ENCODE data around the gene TMCO1. TPM values are rescaled to one million over a fixed set of nuclear protein-coding genes. Genes with fewer than 3 reads are reported as not detected.

The TMCO1 gene
- polyA plus RNA-seq, 1 of the 3 experiments (the other 2 are of a cell fraction) = 54.4 TPM

DNA sequence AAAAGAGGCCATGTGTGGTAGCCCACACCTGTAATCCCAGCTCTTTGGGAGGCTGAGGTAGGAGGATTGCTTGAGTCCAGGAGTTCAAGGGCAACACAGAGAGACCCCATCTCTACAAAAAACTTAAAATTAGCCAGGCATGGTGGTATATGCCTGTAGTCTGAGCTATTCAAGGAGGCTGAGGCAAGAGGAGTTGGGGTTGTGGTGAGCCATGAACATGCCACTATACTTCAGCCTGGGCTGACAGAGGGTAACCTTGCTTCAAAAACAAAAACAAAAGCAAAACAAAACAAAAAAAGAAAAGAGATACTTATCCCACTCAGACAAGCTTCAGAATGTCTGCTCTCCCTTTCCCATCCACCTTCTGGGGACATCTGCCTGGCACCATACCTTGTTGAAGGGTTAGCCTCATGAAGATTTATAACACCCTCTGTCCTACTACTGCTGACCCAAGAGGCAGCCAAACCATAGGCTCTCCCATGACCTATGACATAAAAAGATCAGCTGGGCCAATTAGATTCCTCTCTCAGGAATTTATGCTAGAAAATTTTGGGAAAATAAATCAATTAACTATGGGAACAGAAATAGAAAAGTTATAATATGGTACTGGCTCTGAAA lies 13.2 kb downstream of the TMCO1 start (continued):
- TF ChIP-seq MXI1 (IDR thresholded peaks at IDR 0.05; ENCODE audit: low read depth, low read length) = no peak

DNA sequence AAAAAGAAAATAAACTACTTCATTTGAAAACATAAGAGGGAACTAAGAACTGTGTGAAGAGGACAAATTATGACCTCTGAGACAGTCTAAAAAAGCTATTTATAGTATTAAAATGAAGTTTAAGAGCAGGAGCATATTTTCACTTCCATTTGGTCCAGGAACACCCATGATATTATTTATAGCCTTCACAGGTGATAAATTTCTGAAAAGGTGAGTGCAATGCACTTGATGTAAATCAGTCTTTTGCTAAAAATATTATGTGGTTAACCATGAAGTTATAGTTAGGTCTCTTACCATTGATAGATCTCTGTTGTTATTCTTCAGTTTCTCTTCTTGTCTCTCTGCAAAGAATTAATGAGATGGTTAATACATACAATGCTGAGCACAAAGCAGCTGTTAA lies 14.7 kb downstream of the TMCO1 start:
- Histone ChIP-seq H3K36me3 (replicated peaks in 1 of 2; ENCODE audit: control insufficient read depth in 1 of 2, insufficient read depth in 2 of 2, low read length in 1 of 2) (peaks cover 51 to 79% of the 10 kb centered on the region in 2 experiments), H4K20me1 (ENCODE audit: insufficient read depth) (no peaks in the 10 kb centered on the region), H3F3A (replicated peaks; ENCODE audit: insufficient read depth) (peaks cover 2% of the 10 kb centered on the region), H3K4me2 (no peak overlapping the region), H2AFZ (ENCODE audit: low read depth) (no peak overlapping the region; the same call in 1 of the 2 replicates), H3K79me2 (ENCODE audit: insufficient read depth) (peaks cover 25% of the 10 kb centered on the region), H3K4me3 (ENCODE audit: low read depth in 2 of 2, low read length in 1 of 2) (no peak overlapping the region), H3K9me3 (no peaks in the 10 kb centered on the region), H3K27me3 (ENCODE audit: insufficient read depth) (no peaks in the 10 kb centered on the region), H3K4me1 (ENCODE audit: control insufficient read depth in 1 of 2, insufficient read depth in 2 of 2, low read depth in 1 of 2, low read length in 1 of 2) (no peaks in the 10 kb centered on the region), H3K9me2 (no peaks in the 10 kb centered on the region), H3K9ac (no peak overlapping the region), H3K27ac (ENCODE audit: low read depth in 2 of 2, low read length in 1 of 2) (no peak overlapping the region)
- no peak for DNase-seq
- ChIA-PET POLR2A (no interaction called here), CTCF (no interaction called here)
- TF ChIP-seq RXRA (IDR thresholded peaks at IDR 0.05; ENCODE audit: borderline replicate concordance, low read depth) (no peak), RAD21 (IDR thresholded peaks at IDR 0.05; ENCODE audit: low read length) (no peak)

DNA sequence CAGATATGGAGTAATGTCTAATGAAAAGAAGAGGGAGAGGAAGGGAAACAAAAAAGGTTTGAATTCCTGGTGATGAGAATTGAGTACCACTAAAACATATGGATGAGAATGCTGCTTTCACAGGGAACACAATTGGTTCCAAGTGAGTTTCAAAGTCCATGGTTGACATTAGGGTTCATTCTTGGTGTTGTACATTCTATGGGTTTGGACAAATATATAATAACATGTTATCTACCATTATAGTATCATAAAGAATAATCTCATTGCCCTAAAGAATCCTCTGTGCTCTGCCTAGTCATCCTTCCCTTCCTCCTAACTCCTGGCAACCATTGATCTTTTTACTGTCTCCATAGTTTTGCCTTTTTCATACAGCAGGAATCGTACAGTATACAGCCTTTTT lies 20.1 kb downstream of the TMCO1 start:
- H3K27me3 ChIP-seq (ENCODE audit: insufficient read depth) = no peaks in the 10 kb centered on the region
- H3K9ac ChIP-seq = no peak overlapping the region
- H2AFZ ChIP-seq (ENCODE audit: low read depth) = no peak overlapping the region
- H3K9me2 ChIP-seq = no peaks in the 10 kb centered on the region
- H3K4me3 ChIP-seq (ENCODE audit: low read depth in 2 of 2, low read length in 1 of 2) = no peak overlapping the region
- DNase-seq = no peak
- TF ChIP-seq TEAD4 (IDR thresholded peaks at IDR 0.05; ENCODE audit: borderline replicate concordance, insufficient read depth) = no peak
- TF ChIP-seq, protein P1, sequence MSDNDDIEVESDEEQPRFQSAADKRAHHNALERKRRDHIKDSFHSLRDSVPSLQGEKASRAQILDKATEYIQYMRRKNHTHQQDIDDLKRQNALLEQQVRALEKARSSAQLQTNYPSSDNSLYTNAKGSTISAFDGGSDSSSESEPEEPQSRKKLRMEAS (IDR thresholded peaks at IDR 0.05; ENCODE audit: low read depth) = no peak
- TF ChIP-seq EZH2phosphoT487 (IDR thresholded peaks at IDR 0.05; ENCODE audit: borderline replicate concordance, low read depth) = no peak
- no peak for TF ChIP-seq RCOR1 (IDR thresholded peaks at IDR 0.05; ENCODE audit: low read length)
- no peak for TF ChIP-seq YY1 (IDR thresholded peaks at IDR 0.05; ENCODE audit: low read depth)
- no peak for TF ChIP-seq NFIC (IDR thresholded peaks at IDR 0.05; ENCODE audit: borderline replicate concordance)
- TF ChIP-seq CHD2 (IDR thresholded peaks at IDR 0.05; ENCODE audit: low read length, partially characterized antibody) = no peak
- TF ChIP-seq, protein P2, sequence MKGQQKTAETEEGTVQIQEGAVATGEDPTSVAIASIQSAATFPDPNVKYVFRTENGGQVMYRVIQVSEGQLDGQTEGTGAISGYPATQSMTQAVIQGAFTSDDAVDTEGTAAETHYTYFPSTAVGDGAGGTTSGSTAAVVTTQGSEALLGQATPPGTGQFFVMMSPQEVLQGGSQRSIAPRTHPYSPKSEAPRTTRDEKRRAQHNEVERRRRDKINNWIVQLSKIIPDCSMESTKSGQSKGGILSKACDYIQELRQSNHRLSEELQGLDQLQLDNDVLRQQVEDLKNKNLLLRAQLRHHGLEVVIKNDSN (IDR thresholded peaks at IDR 0.05; ENCODE audit: borderline replicate concordance, low read depth) = no peak
- no peak for TF ChIP-seq SIN3A (IDR thresholded peaks at IDR 0.05; ENCODE audit: borderline replicate concordance, low read depth, low read length)
- TF ChIP-seq JUND (IDR thresholded peaks at IDR 0.05) = no peak
- TF ChIP-seq POLR2AphosphoS5 (IDR thresholded peaks at IDR 0.05; ENCODE audit: low read depth, low read length) = no peak
- no peak for TF ChIP-seq RXRA (IDR thresholded peaks at IDR 0.05; ENCODE audit: borderline replicate concordance, low read depth)
- no peak for TF ChIP-seq NRF1 (IDR thresholded peaks at IDR 0.05; ENCODE audit: low read depth, low read length)
- TF ChIP-seq, protein P3, sequence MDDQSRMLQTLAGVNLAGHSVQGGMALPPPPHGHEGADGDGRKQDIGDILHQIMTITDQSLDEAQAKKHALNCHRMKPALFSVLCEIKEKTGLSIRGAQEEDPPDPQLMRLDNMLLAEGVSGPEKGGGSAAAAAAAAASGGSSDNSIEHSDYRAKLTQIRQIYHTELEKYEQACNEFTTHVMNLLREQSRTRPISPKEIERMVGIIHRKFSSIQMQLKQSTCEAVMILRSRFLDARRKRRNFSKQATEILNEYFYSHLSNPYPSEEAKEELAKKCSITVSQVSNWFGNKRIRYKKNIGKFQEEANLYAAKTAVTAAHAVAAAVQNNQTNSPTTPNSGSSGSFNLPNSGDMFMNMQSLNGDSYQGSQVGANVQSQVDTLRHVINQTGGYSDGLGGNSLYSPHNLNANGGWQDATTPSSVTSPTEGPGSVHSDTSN (IDR thresholded peaks at IDR 0.05) = no peak
- TF ChIP-seq GABPA (IDR thresholded peaks at IDR 0.05; ENCODE audit: low read depth) = no peak
- TF ChIP-seq, protein P4, sequence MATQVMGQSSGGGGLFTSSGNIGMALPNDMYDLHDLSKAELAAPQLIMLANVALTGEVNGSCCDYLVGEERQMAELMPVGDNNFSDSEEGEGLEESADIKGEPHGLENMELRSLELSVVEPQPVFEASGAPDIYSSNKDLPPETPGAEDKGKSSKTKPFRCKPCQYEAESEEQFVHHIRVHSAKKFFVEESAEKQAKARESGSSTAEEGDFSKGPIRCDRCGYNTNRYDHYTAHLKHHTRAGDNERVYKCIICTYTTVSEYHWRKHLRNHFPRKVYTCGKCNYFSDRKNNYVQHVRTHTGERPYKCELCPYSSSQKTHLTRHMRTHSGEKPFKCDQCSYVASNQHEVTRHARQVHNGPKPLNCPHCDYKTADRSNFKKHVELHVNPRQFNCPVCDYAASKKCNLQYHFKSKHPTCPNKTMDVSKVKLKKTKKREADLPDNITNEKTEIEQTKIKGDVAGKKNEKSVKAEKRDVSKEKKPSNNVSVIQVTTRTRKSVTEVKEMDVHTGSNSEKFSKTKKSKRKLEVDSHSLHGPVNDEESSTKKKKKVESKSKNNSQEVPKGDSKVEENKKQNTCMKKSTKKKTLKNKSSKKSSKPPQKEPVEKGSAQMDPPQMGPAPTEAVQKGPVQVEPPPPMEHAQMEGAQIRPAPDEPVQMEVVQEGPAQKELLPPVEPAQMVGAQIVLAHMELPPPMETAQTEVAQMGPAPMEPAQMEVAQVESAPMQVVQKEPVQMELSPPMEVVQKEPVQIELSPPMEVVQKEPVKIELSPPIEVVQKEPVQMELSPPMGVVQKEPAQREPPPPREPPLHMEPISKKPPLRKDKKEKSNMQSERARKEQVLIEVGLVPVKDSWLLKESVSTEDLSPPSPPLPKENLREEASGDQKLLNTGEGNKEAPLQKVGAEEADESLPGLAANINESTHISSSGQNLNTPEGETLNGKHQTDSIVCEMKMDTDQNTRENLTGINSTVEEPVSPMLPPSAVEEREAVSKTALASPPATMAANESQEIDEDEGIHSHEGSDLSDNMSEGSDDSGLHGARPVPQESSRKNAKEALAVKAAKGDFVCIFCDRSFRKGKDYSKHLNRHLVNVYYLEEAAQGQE (IDR thresholded peaks at IDR 0.05; ENCODE audit: low read depth, low read length) = no peak
- TF ChIP-seq ELF1 (IDR thresholded peaks at IDR 0.05) = no peak
- no peak for TF ChIP-seq FOXJ3 (CRISPR knock-in tag; IDR thresholded peaks at IDR 0.05)
- WGBS (ENCODE audit: low lambda C conversion rate) = 92% methylated on average over 1 of the region's 1 CpG
- H3K79me2 ChIP-seq (ENCODE audit: insufficient read depth) = 0 out of 2 replicates have a peak, but pooled peaks cover 5% of the 10 kb centered on the region
- H3K27ac ChIP-seq (ENCODE audit: low read depth in 2 of 2, low read length in 1 of 2) = no peak overlapping the region
- no peaks in the 10 kb centered on the region for H3K9me3 ChIP-seq
- no peaks in the 10 kb centered on the region for H4K20me1 ChIP-seq (ENCODE audit: insufficient read depth)
- H3K36me3 ChIP-seq (replicated peaks in 1 of 2; ENCODE audit: control insufficient read depth in 1 of 2, insufficient read depth in 2 of 2, low read length in 1 of 2) = peaks cover 34 to 63% of the 10 kb centered on the region in 2 experiments
- no peak overlapping the region for H3K4me2 ChIP-seq
- H3F3A ChIP-seq (replicated peaks; ENCODE audit: insufficient read depth) = no peaks in the 10 kb centered on the region
- no peaks in the 10 kb centered on the region for H3K4me1 ChIP-seq (ENCODE audit: control insufficient read depth in 1 of 2, insufficient read depth in 2 of 2, low read depth in 1 of 2, low read length in 1 of 2)
- CTCF ChIA-PET = no interaction called here
- POLR2A ChIA-PET = no interaction called here

Measured in SK-N-SH (cell line).